Tibial nerve (tissue), 4 donors: ENCODE measurements around the gene HMCN2. TPM values are rescaled to one million over a fixed set of nuclear protein-coding genes. Genes with fewer than 3 reads are reported as not detected.

Source experiments
- DNase-seq, 2 donors: peaks; one replicate each; pipeline ENCODE4 v3.0.0-alpha.2; 2019; ENCODE audit warnings: low spot score in 2 of 2
- H3K27ac ChIP-seq, 4 donors: fragments of 200-600 bp; sonication (generic) in 3 of 4; one replicate each; pipeline ENCODE4 v1.5.1; 2017 to 2019; ENCODE audit warnings: mild to moderate bottlenecking in 1 of 4
- H3K27me3 ChIP-seq, 2 donors: fragments of 200-600 bp; sonication (generic) in 1 of 2; one replicate each; pipeline versions ENCODE4 v1.5.1 to v1.6.0; 2017 to 2019
- H3K36me3 ChIP-seq, 3 donors: fragments of 200-600 bp; sonication (generic); one replicate each; pipeline ENCODE4 v1.5.1; 2018 to 2019
- H3K4me1 ChIP-seq, 4 donors: fragments of 200-600 bp; sonication (generic) in 3 of 4; one replicate each; pipeline ENCODE4 v1.5.1; 2017 to 2019
- H3K4me3 ChIP-seq, 4 donors: fragments of 200-600 bp; sonication (generic) in 3 of 4; one replicate each; pipeline ENCODE4 v1.5.1; 2017 to 2019; ENCODE audit warnings: mild to moderate bottlenecking in 1 of 4, moderate library complexity in 1 of 4
- H3K9me3 ChIP-seq, 4 donors: fragments of 200-600 bp; sonication (generic) in 3 of 4; one replicate each; pipeline ENCODE4 v1.5.1; 2017 to 2019
- CTCF ChIP-seq, 5 experiments: fragments of 200-600 bp in 3 of 5; fragments of 450-650 bp in 2 of 5; sonication (generic) in 3 of 5; IDR thresholded peaks; one replicate each; pipeline ENCODE4 v1.5.1; 2016 to 2019; ENCODE audit warnings: antibody characterized with exemption in 5 of 5, mild to moderate bottlenecking in 3 of 5, moderate library complexity in 2 of 5
- EP300 ChIP-seq, 2 donors: sonication (generic); formaldehyde crosslinking; IDR thresholded peaks; one replicate each; pipeline ENCODE4 v1.6.1; 2017; ENCODE audit warnings: antibody characterized with exemption in 2 of 2, mild to moderate bottlenecking in 1 of 2
- POLR2A ChIP-seq, 2 donors: fragments of 450-650 bp; IDR thresholded peaks; one replicate each; pipeline ENCODE4 v1.6.1; 2017; ENCODE audit warnings: antibody characterized with exemption in 2 of 2, mild to moderate bottlenecking in 2 of 2, moderate library complexity in 2 of 2
- whole genome bisulfite sequencing, 2 donors: methylation state at CpG; one replicate each; pipeline ENCODE4 v1.1.5; 2018; 5-methylcytosine and 5-hydroxymethylcytosine counted together
- total RNA-seq, 4 donors: library from RNA; depleted of rRNA; stranded (reverse); fragments of >200 nt; gene quantifications; one replicate each; pipeline ENCODE4 v1.1.0, GENCODE V29; 2016

HMCN2 gene
- total RNA-seq, 4 donors from 2014 or later, result 0.90 to 53.7 (median 20.3) TPM

- TF ChIP-seq EP300 (IDR thresholded peaks at IDR 0.05) (no peak), CTCF (IDR thresholded peaks at IDR 0.05) (no peak), POLR2A (IDR thresholded peaks at IDR 0.05) (no peak)
- DNase-seq, result no peak
- no peaks in the 10 kb centered on the region for H3K36me3 ChIP-seq
- no peaks in the 10 kb centered on the region for H3K9me3 ChIP-seq
- peaks cover 0 to 14% (median 0%) of the 10 kb centered on the region in 4 donors for H3K4me1 ChIP-seq
- WGBS, 2 donors, result 71 to 78% methylated on average over 11 of the region's 11 CpGs
- H3K27me3 ChIP-seq, result peaks cover 0 to 5% of the 10 kb centered on the region in 2 donors
- no peak overlapping the region for H3K4me3 ChIP-seq
- H3K27ac ChIP-seq, result no peak overlapping the region
Measured at GRCh38 chr9:130242270-130243014, 23.1 kb upstream of the HMCN2 start.

- 22 to 30% methylated on average over 27 to 32 of the region's 35 CpGs for WGBS, 2 donors
- TF ChIP-seq CTCF (IDR thresholded peaks at IDR 0.05) (peak; percentile 90 to 97 (median 93)), EP300 (IDR thresholded peaks at IDR 0.05) (no peak)
- DNase-seq, result peak; percentile 74 to 93
Measured at GRCh38 chr9:130243015-130243881, 22.3 kb upstream of the HMCN2 start.

GRCh38 chr9:130243882-130244170 lies 21.7 kb upstream of the HMCN2 start:
- Histone ChIP-seq H3K27me3 (peaks cover 0 to 5% of the 10 kb centered on the region in 2 donors), H3K4me3 (no peak overlapping the region), H3K9me3 (no peaks in the 10 kb centered on the region), H3K36me3 (no peaks in the 10 kb centered on the region), H3K4me1 (peaks cover 0 to 14% (median 0%) of the 10 kb centered on the region in 4 donors), H3K27ac (no peak overlapping the region)
- no peak for TF ChIP-seq CTCF (IDR thresholded peaks at IDR 0.05)
- TF ChIP-seq POLR2A (IDR thresholded peaks at IDR 0.05), result no peak
- TF ChIP-seq EP300 (IDR thresholded peaks at IDR 0.05), result no peak
- no peak for DNase-seq
- 77 to 100% methylated on average over 3 to 7 of the region's 7 CpGs for WGBS, 2 donors

More at GRCh38 chr9:130243015-130243881, 22.3 kb upstream of the HMCN2 start:
- peaks cover 0 to 5% of the 10 kb centered on the region in 2 donors for H3K27me3 ChIP-seq
- H3K9me3 ChIP-seq, result no peaks in the 10 kb centered on the region
- H3K4me3 ChIP-seq, result peak overlapping the region in 1 of 4 donors; percentile 16
- H3K27ac ChIP-seq, result no peak overlapping the region
- no peaks in the 10 kb centered on the region for H3K36me3 ChIP-seq
- H3K4me1 ChIP-seq, result peaks cover 0 to 14% (median 0%) of the 10 kb centered on the region in 4 donors

- H3K36me3 ChIP-seq, result no peaks in the 10 kb centered on the region
- DNase-seq, result no peak
- no peaks in the 10 kb centered on the region for H3K9me3 ChIP-seq
- peaks cover 0 to 14% (median 0%) of the 10 kb centered on the region in 4 donors for H3K4me1 ChIP-seq
- H3K27me3 ChIP-seq, result peaks cover 0 to 5% of the 10 kb centered on the region in 2 donors
- TF ChIP-seq CTCF (IDR thresholded peaks at IDR 0.05) (no peak), POLR2A (IDR thresholded peaks at IDR 0.05) (no peak), EP300 (IDR thresholded peaks at IDR 0.05) (no peak)
- WGBS, 2 donors, result 88 to 90% methylated on average over 13 of the region's 13 CpGs
- H3K27ac ChIP-seq, result no peak overlapping the region
- no peak overlapping the region for H3K4me3 ChIP-seq
Measured at GRCh38 chr9:130244548-130245165, 20.9 kb upstream of the HMCN2 start.
